ENCODE measurements around the gene ARHGEF7.

The ARHGEF7 gene

DNA sequence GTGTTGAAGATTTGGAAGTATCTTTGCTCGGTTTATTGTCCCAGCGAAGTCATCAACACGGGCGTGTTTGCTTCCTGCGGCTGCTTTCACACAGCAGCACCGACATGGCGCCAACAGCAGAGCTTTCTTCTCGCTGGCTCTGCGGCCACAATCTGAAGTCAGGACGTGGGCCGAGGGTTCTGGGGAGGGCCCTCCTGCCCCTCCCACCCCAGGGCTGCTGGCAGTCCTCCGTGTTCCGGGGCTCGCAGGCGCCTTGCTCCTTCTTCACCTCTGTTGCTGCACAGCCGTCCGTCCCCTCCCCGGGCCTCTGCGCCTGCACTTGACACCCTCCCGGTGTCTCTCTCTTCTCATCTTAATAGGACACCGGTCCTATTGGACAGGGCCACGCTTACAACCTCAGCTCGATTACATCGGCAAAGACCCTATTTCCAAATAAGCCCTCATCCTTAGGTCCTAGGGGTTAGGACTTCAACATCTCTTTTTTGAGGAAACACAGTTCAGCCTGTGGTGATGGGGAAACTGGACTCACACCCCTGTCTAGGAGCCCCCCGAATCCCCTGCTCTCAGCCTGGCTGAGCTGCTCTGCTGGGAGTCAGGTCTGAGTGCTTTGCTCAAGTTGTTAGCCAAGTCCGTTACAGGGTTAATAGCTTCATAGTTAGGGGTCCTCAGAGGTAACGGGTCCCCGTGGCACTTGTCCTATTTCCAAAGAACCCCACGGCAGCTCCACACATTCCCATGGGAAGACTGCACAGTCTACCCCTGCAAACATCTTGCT is 202.6 kb downstream of the ARHGEF7 start:
- Histone ChIP-seq H3K27me3 (ENCODE audit: insufficient read depth, low read length, poor library complexity, severe bottlenecking) (no peaks in the 10 kb centered on the region), H3K4me1 (ENCODE audit: insufficient read depth, low read length, poor library complexity, severe bottlenecking) (no peaks in the 10 kb centered on the region), H4K20me1 (ENCODE audit: insufficient read depth, low read length, poor library complexity, severe bottlenecking) (no peaks in the 10 kb centered on the region), H3F3A (ENCODE audit: low read depth) (no peaks in the 10 kb centered on the region), H3K9ac (ENCODE audit: low read depth, low read length, poor library complexity, severe bottlenecking) (no peak overlapping the region), H2AFZ (ENCODE audit: low read length) (no peak overlapping the region), H3K9me2 (replicated peaks; ENCODE audit: low read depth, low read length) (no peaks in the 10 kb centered on the region), H3K36me3 (ENCODE audit: insufficient read depth, low read length) (no peaks in the 10 kb centered on the region), H3K9me3 (ENCODE audit: insufficient read depth, low read depth, low read length) (no peaks in the 10 kb centered on the region), H3K4me2 (ENCODE audit: low read depth, low read length, poor library complexity, severe bottlenecking) (no peak overlapping the region), H3K79me2 (ENCODE audit: insufficient read depth, low read length) (no peaks in the 10 kb centered on the region), H3K4me3 (ENCODE audit: low read length, poor library complexity, severe bottlenecking) (no peak overlapping the region)
- TF ChIP-seq CTCF (conservative IDR thresholded peaks at IDR 0.05; ENCODE audit: low read length) (no peak), EZH2phosphoT487 (IDR thresholded peaks at IDR 0.05; ENCODE audit: borderline replicate concordance) (no peak)

GRCh38 chr13:111318386-111318785 is 203.3 kb downstream of the ARHGEF7 start:
- Histone ChIP-seq H3K79me2 (ENCODE audit: insufficient read depth, low read length) (no peaks in the 10 kb centered on the region), H3K4me1 (ENCODE audit: insufficient read depth, low read length, poor library complexity, severe bottlenecking) (no peaks in the 10 kb centered on the region), H3K4me3 (ENCODE audit: low read length, poor library complexity, severe bottlenecking) (no peak overlapping the region), H4K20me1 (ENCODE audit: insufficient read depth, low read length, poor library complexity, severe bottlenecking) (no peaks in the 10 kb centered on the region), H3K36me3 (ENCODE audit: insufficient read depth, low read length) (no peaks in the 10 kb centered on the region), H3K9me3 (ENCODE audit: insufficient read depth, low read depth, low read length) (no peaks in the 10 kb centered on the region), H3K4me2 (ENCODE audit: low read depth, low read length, poor library complexity, severe bottlenecking) (no peak overlapping the region), H3K9ac (ENCODE audit: low read depth, low read length, poor library complexity, severe bottlenecking) (no peak overlapping the region), H3K9me2 (replicated peaks; ENCODE audit: low read depth, low read length) (no peaks in the 10 kb centered on the region), H3F3A (ENCODE audit: low read depth) (no peaks in the 10 kb centered on the region), H2AFZ (ENCODE audit: low read length) (no peak overlapping the region), H3K27me3 (ENCODE audit: insufficient read depth, low read length, poor library complexity, severe bottlenecking) (no peaks in the 10 kb centered on the region)
- TF ChIP-seq EZH2phosphoT487 (IDR thresholded peaks at IDR 0.05; ENCODE audit: borderline replicate concordance) (no peak), CTCF (conservative IDR thresholded peaks at IDR 0.05; ENCODE audit: low read length) (no peak)

DNA sequence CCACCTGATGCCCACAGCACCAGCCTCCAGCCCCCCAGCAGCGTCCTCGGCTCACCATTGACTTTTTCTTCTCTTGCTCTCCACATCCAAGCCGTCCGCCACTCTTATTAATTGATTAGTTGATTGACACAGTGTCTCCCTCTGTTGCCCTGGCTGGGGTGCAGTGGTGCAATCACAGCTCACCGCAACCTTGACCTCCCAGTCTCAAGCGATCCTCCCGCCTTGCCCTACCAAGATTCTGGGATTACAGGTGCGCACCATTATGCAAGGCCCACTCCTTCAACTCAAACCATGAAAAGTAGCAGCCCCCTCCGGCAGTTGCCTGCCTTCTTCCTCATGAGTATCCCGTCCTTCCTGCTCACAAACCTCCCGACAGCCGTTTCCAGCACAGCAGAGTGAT is 204.4 kb downstream of the ARHGEF7 start:
- Histone ChIP-seq H3K9ac (ENCODE audit: low read depth, low read length, poor library complexity, severe bottlenecking) (no peak overlapping the region), H3K9me2 (replicated peaks; ENCODE audit: low read depth, low read length) (no peaks in the 10 kb centered on the region), H3F3A (ENCODE audit: low read depth) (no peaks in the 10 kb centered on the region), H3K9me3 (ENCODE audit: insufficient read depth, low read depth, low read length) (no peaks in the 10 kb centered on the region), H3K4me3 (ENCODE audit: low read length, poor library complexity, severe bottlenecking) (no peak overlapping the region), H3K4me2 (ENCODE audit: low read depth, low read length, poor library complexity, severe bottlenecking) (no peak overlapping the region), H3K4me1 (ENCODE audit: insufficient read depth, low read length, poor library complexity, severe bottlenecking) (no peaks in the 10 kb centered on the region), H3K79me2 (ENCODE audit: insufficient read depth, low read length) (no peaks in the 10 kb centered on the region), H3K27me3 (ENCODE audit: insufficient read depth, low read length, poor library complexity, severe bottlenecking) (no peaks in the 10 kb centered on the region), H4K20me1 (ENCODE audit: insufficient read depth, low read length, poor library complexity, severe bottlenecking) (no peaks in the 10 kb centered on the region), H3K36me3 (ENCODE audit: insufficient read depth, low read length) (no peaks in the 10 kb centered on the region), H2AFZ (ENCODE audit: low read length) (no peak overlapping the region)
- TF ChIP-seq CTCF (conservative IDR thresholded peaks at IDR 0.05; ENCODE audit: low read length): no peak
- no peak for TF ChIP-seq EZH2phosphoT487 (IDR thresholded peaks at IDR 0.05; ENCODE audit: borderline replicate concordance)
